ENCODE results near the gene RASAL3.
A peak's percentile ranks its signal among the peaks of the same experiment; 100 is the strongest.

RASAL3 gene

DNA sequence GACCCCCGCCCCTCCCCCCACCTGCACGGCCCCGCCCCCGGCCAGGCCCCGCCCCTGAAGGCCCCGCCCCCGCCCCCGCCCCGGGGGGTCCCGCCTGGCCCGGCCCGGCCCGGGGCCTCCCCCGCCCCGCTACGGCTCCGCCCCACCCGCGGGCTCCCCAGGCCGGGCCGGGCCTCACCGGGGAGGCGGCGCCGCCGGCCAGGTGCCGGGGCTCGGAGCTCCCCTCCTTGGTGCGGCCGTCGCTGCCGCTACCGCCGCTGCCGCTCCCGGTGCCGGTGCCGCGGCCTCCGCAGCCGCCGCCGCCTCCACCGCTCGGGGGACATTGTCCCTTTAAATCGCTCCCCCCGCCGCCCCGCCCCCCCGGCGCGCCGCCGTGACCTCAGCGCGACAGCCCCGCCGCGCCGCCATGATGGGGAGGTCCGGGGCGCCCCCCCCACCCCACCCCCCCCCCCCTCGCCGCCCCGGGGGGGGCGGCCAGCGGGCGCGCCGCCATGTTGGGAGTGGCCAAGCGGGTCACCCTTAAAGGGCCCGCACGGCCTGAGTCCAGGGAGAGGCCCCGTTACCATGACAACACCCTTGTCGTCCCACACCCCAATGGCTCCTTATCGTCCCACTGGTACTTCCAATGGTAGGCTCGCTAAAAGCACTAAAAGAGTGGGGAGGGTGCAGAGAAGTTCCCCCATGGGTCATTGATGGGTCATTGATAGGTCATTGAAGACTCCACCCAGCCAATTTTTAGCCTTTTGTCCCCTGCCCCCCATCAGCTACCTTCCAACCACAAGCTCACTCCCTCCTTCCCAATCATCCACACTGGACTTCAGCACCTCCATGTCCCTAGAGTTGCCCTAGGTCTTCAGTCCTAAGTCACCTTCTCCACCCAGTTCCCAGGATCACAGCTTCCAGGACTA, 14.5 kb downstream of the RASAL3 start, which contains the start of gene WIZ:
WIZ (minus strand) TSS at position 337 of the 908 bp plus-strand sequence. CDS start 1,649 bp downstream, outside the sequence.
- peak; percentile 72 to 78 for DNase-seq (ENCODE audit: low read depth in 1 of 2, low spot score in 1 of 2)

DNA sequence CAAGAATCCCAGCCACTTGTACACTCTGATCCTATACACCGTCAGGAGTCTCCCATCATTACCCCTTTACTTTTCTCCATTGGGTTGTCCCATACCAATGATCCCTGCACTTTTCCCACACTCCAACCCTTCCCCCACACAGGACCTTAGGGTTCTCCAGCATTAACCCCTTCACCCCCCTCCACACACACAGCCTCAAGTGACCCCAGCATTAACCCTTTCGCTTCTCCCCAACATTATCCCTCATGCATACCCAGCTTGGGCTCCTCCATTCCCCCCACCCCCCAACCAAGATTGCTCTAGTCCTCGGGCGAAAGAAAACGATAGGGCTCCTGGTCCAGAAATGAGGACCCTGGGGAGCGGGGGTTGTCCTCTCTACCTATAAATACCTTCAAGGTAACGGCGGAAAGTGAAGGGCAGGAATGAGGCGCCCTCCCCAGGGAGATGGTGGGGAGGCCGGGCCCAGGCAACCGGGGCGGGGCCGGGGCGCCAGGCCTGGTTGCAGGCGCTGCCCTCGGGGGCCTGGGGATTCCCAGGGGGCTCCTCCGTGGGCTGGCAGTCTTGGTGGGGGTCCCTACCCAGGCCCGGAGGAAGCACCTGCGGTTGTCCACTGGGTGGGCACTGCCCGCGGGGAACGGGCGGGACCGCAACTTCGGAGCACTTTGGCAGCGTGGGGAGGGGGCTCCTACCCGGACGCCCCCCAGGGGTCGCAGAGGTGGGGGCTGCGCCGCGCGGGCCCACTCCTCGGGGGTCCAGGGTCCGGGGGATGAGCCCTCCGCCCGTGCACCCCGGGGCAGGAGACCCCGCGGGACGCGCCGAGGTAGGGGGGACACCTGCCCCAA, 15.3 kb downstream of the RASAL3 start:
- no peak for DNase-seq (ENCODE audit: low read depth in 1 of 2, low spot score in 1 of 2)

DNA sequence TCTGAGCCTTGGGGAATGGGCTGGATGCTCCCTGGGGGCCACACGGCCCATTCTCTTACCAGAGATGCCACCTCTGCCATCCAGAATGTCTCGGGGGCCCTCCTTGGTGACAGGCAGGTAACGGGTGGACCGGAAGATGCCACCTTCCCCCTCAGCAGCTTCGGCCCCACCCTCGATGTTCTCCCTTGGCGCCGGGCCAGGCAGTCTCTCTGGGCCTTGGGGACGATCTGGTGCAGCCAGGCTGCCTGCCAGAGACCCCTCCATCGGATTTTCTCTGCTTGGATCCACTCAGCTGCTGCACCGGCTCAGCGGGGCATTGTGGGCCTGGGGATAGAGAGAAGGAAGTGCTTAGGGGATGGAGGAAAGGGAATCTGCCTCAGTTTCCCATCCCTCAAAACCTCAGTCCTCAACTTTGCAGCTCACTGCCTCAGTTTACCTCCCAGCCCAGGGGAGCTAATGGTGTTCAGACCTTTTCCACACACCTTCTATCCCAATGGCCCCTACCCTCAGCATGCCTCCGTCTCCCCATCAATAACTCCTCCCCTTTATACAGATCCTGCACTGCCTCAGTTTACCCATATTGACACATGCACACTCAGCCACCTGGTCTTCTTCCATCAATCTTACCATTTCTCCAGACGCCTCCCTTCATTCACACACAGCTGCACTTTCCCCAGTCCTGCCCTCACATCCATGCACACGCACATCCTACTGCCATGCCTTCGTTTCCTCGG, 16.1 kb downstream of the RASAL3 start:
- DNase-seq (ENCODE audit: low read depth in 1 of 2, low spot score in 1 of 2): no peak

DNA sequence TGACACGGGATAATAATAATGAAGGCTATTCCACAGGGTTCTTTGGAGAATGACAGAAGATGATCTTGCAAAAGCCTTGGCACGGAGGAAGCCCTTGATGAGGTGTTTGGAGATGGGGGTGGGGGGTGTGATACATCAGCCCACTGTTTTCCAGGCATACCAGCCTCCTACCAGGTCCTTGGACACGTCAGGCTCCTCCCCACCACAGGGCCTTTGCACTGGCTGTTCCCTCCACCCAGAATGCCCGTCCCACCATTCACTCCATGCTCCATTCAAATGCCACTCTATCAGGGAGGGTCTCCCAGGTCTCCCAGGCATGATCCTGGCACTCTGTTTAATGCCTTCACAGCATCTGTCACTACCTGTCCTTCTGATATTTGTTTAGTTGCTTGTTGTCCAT, 17.3 kb downstream of the RASAL3 start:
- DNase-seq (ENCODE audit: low read depth in 1 of 2, low spot score in 1 of 2): no peak

DNA sequence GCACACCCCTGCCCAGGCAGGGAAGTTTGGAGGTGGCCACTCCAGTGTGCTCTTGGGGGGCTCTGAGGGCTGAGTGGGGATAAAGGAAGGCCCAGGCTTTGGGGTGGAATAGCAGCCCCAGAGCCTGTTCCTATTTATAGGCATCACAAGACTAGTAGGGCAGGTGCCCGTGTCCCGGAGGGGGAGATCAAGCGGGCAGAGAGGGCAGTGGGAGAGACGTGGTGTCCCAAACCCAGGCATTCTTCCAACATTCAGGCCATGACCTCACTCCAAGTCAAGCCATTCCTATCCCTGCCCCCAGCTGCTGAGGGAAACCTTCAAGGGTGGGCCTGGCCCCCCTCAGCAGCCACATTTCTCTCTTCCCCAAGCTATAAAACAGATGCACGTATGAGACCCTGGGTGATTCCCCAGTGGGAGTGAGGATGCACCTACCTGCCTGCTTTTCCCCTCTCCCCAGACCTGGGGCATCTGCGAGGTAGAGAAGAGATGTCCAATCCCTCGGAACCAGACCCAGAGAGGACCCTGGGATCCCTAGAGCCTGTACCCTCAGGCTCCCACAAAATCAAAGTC, 18.5 kb downstream of the RASAL3 start:
- DNase-seq (ENCODE audit: low read depth in 1 of 2, low spot score in 1 of 2): no peak

DNA sequence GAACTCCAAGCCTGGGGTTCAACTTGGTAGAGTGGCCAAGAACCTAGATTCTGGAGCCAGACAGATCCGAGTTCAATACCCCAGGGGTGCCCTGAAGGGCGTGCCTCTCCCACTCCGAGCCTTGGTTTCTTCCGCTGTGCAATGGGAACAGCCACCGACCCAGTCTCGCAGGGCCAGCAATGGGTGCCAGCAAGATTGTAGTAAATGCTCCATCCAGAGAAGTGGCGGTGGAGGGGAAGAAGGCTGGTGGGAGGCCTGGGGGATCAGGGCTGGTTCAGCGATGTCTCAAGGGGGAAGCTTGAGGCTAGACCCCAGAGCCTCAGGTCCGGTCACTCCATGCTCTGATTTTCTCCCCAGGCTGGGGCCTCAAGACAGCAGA, 19.1 kb downstream of the RASAL3 start:
- no peak for DNase-seq (ENCODE audit: low read depth in 1 of 2, low spot score in 1 of 2)

DNA sequence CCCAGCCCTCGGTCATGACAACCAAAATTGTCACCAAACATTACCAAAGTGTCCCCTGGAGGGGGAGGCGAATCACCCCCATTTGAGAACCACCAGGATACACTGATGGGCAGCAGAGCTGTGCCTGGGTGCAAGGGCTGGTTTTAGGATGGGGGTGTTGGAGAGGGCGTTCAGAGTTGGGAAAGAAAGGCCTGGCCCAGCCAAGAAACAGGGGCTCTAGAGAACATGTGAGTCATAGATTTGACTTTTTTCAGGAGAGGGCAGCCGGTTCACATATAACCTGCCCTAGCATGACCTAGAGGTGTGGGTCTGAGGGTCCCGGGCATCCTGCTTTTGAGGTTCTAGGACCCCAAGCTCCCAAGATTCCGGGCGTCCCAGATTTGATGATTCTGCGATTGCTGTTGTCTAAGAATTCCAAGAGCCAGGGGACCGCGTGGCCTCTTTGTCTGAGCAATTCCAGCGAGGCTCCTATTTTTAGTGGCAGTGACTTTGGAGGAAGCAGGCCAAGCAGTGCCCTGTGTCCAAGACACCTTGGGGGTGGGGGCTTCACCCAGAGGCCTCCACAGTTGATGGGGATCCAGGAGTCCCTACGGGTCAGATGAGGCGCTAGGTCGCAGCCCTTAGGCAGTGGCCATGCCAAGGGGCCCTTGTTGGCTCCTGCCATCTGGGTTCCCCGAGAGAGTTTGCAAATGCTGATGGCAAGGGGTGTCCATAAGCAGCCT, 19.7 kb downstream of the RASAL3 start:
- DNase-seq (ENCODE audit: low read depth in 1 of 2, low spot score in 1 of 2): no peak

DNA sequence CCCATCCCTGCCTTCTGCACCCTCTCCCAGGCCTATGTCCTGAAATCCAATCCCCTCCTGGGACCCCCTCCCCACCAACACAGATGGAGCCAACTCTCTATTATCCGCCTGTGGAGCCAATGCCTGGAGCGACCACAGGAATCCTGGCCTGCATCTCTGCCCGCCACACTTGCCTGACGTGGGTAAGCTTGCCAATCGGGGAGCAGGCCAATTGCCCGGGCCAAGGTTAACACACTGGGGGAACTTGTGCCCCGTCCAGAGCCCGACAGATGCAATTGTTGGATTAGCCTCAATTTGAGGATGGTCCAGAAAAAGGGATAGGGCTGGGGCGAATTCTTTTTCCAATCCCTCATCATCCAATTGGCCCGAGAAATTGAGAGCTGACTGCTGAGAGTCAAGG, 20.5 kb downstream of the RASAL3 start:
- no peak for DNase-seq (ENCODE audit: low read depth in 1 of 2, low spot score in 1 of 2)

DNA sequence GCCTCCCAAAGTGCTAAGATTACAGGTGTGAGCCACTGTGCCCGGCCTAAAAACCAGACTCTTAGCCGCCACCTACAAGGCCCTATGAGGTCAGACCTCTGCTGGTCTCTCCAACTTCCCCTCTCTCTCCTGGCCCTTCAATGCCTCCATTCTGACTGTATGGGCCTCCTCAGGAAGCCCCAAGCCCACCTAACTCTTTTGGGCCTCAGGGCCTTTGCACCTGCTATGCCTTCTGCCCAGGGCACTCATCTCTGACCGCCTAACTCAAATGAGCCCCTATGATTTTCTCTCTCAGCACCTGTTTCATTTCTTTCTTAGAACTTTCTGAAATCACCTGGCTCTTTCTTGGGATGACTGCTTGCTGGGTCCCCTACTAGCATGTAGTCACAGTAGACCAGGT, 21.0 kb downstream of the RASAL3 start:
- DNase-seq (ENCODE audit: low read depth in 1 of 2, low spot score in 1 of 2): no peak

DNA sequence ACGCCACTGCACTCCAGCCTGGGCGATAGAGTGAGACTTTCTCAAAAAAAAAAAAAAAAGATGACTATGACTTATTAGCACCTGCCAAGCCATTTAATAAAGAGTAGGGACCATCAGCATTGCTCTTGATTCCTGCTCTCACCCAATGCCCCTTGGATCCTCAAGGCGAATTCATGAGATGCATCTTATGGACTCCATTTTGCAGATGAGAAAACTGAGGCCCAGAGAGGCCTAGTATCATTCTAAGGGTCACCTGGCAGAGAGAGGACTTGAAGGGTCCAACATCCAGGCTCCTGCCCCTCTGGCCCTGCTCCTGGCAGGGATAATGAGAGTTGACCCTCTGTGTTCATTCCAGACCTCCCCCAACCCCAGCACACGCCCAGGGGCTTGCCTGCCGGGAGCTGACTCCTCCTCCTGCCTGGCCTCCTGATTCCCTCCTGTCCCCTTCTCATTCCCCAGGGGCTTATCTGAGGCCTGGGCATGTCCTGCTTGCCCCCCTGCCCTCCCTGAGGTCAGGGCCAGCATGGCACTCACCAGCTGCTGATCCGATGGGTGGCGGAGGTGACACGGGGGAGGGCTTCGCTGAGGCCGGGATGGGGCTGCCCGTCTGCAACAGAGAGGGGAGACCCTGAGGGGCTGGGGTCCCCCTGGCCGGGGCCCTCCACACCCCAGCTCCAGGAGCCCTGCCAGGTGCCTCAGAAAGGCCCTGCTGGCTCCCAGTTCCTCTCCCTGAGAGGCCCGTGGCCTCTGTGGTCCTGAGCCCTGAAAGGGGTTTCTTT, 22.0 kb downstream of the RASAL3 start:
- DNase-seq (ENCODE audit: low read depth in 1 of 2, low spot score in 1 of 2): no peak

DNA sequence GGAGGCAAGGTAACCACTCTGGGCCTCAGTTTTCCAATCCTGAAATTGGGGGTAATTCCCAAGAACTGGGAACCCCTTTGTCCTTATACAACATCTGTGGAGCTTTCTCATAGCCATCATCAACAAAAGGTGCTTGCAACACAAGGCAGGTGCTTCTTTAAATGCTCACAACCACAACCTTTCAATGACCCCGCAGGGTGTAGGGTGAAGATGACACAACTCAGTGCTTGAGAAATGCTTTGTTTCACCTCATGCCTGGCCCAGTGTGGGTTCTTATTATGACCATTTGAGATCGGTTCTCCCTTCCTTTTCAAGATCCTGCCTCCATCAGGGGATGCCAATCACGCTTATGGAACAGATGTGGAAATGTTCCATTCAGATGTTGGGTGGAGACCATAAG, 23.0 kb downstream of the RASAL3 start:
- no peak for DNase-seq (ENCODE audit: low read depth in 1 of 2, low spot score in 1 of 2)

DNA sequence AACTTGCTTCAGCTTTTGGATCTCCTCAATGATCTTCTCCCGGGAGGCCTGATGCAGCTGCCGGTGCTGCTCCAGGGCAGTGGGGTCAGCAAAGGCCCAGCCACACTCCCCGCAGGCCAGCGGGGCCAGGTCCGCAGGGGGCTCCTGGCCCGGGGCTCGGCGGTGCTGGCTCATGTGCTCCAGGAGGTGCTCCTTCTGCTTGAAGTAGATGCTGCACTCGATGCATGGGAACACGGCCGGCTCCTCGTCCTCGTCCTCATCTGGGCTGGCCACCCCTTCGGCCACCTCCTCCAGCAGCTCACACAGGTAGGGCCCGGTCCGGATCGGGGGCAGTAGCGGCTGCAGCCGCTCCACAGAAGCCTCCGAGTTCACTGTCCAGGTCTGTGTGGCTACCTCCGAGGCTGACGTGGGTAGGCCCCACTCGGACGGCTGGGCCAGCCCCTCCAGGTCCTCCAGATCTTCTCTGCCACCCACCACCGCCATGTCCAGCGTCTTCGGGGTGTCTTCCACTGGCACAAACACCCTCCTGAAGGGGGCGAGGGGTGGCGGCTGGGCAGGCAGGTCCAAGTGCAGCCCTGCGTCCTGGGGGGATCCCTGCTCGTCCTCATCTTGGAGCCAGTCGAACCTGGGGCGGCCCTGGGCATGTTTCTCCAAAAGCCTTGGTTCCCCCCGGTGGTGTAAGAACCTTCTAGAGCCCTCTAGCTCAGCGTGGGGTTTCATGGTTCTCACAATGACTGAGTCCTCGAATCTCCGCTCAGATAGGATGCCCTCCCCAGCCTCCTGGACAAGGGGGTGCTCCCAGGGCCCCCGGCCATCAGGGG, 24.3 kb downstream of the RASAL3 start:
- DNase-seq (ENCODE audit: low read depth in 1 of 2, low spot score in 1 of 2): no peak

DNA sequence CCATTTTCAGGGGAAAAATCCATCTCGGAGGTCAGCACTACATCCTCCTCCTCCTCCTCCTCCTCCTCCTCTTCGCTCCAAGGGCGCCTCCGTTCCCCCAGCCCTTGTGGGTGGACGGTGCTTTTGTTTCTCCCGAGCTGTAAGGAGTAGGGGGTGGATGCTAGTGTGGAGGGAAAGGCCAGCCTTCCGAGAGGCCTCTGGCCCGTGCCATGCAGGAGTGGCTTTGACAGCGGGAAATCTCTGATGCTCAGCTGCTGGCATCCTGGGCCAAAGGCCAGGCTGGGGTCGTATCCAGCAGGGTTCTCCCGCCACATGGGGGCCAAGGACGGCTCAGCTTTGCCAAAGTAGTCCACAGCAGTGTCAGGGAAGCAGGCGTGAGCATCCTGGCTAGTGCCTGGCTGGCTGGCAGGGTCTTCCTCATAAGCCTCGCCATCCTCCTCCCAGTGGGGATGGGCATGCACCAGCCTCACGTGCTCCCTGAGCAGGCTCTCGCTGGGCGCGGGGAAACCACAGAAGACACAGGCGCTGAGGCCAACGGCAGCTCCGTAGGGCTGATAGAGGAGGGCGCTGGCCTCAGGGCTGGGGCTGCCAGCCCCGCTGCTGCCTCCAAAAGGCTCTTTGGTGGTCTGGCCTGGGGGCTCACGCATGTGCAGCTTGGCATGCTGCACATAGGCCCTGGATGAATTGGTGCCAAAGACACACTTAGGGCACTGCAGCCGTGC, 25.1 kb downstream of the RASAL3 start:
- no peak for DNase-seq (ENCODE audit: low read depth in 1 of 2, low spot score in 1 of 2)

DNA sequence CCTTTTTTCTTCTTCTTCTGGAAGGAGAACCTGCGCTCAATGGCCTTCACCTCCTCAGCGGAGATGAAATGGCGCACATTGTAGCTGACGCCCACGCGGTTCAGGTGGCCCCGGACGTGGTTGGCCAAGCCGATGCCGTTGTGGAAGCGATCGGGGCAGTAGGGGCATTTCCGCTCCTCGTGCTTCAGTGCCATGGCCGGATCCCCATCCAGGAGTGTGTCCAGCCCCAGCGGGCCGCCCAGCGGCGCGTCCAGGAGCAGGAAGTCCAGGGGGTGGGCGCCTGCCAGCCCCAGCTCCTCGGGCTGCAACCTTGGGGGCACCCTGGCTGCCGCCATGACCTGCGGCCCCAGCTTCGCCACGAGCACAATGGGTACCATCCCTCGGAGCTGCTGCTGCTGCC, 25.8 kb downstream of the RASAL3 start:
- DNase-seq (ENCODE audit: low read depth in 1 of 2, low spot score in 1 of 2): no peak

DNA sequence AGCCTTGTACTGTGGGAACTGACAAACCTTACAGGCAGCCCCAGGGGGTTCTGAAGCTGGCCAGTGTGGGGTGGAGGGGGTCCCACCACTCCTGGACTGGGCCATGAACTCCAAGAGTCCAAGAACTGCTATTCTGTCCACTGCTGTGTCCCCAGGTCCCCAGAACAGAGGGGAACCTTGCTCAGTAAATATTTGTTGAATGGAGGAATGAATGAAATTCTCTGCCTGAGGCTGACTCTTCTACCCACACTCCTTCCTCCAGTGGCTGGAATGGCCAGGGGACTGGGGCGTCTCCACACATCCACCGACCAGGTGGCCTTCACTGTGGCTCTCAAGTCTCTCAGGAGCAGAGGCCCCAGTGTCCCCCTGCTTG, 26.2 kb downstream of the RASAL3 start:
- DNase-seq (ENCODE audit: low read depth in 1 of 2, low spot score in 1 of 2): no peak

DNA sequence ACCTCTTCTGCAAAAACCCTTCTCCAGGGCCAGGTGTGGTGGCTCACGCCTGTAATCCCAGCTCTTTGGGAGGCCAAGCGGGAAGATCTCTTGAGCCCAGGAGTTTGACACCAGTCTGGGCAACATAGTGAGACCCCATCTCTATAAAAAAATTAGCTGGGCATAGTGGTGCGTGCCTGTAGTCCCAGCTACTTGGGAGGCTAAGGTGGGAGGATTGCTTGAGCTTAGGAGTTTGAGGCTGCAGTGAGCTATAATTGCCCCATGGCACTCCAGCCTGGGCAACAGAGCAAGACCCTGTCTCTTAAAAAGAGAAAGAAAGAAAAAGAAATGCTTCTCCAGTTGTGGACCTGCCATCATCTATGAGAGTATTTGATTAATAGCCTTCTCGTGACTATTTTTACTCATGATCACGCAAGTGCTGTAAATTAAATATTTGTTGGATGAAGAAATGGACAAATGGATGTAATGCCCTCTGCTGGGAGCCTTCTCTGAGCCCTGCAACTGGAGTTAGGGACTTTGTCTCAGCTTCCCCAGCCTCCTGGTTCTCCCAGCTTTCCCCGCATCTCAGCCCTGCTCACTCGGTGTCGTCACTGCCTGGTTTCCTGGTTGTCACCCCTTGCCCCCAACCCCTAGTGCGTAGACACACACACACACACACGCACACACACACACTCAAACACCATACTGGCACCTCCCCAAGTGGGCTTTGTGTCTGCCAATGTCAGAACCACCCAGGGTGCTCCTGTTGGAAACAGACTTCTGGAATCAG, 26.8 kb downstream of the RASAL3 start:
- DNase-seq (ENCODE audit: low read depth in 1 of 2, low spot score in 1 of 2): no peak

DNA sequence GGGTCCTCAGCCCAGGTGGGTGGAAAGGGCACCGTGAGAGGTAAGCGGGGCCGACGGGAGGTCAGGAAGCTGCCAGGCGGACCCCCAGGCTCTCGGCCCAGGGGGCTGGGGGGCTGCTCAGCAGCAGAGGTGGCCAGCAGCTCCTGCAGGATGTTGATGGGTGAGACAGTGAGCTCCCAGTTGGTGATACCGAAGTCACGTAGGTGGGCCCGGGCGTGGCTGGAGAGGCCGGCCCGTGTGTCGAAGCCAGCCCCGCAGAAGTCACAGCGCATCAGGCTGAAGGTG, 27.6 kb downstream of the RASAL3 start:
- DNase-seq (ENCODE audit: low read depth in 1 of 2, low spot score in 1 of 2): no peak

All from activated T-helper 1 cell treated with anti-CD3 and anti-CD28 coated beads, Interleukin-2, amount 50 U/mL, for 16 hours (primary cell).